HG03378 (cell line): Measurements from ENCODE around the gene RBBP5.
"Not testable (repeated sequence)": the region's sequence is repeated elsewhere in the genome, so short reads cannot be mapped to it uniquely, and the experiment has no call there.

Source experiments
- ATAC-seq: cut with Tn5 transposase; IDR thresholded peaks from one replicate; pipeline ENCODE4 v1.9.1; 2021; ENCODE audit warnings: mild to moderate bottlenecking, moderate library complexity; ENCODE audit not compliant: unreplicated experiment

Gene RBBP5

GRCh38 chr1:205121660-205122488 lies at the start of gene RBBP5:
Gene RBBP5, minus strand, starts transcription at chr1:205121978. Its CDS starts 105 bp downstream, at chr1:205121873.
- peak; percentile 89 for ATAC-seq

GRCh38 chr1:205171369-205171768 lies 49.6 kb upstream of the RBBP5 start:
- no peak for ATAC-seq

DNA sequence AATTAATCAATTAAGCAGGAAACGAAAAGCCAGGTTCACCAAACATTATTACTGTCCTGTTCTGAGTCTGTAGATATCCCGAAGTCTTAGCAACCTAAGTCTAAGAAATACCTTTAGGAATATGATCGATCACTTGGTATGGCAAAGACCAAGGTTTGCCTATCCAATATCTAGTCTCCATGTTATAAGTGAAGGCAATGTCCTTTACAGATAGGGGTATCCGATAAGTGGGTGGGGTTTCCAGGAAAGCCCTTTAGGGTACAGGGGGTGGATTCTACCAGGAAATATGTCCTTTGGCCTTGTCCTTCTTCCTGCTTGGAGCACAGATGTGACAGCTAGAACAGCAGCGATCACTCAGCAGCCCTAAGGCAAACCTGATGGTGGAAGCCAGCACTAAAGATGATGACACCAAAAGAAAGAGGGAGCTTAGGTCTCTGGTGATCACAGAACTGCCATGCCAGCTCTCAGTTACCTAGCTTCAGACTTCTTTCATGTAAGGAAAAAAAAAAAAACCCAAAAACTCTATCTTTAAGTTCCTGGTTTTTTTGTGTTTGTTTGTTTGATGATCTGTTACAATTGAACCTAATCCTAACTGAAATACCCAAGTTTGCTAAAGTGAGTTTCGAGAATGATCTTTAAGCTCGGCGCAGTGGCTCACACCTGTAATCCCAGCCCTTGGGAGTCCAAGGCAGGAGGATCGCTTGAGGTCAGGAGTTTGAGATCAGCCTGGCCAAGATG lies 48.9 kb upstream of the RBBP5 start:
- no peak for ATAC-seq

DNA sequence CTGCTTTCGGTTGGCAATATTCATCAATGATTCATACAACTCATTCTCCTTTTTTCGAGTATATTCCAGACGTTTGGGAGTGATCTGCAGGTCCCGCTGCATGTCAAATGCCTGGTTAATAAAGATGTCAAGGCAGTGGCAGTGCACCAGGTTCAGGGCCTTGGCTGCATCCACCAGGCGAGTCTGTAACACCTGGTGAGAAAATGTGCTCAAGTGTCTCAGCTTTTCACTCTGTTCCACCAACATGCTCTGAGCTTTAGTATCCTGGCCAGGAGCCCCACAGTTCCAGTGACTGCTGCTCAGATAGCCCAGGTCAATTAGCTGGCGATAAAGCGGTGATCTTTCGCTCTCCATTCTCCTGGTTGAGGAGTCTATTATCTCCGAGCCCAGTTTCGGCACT lies 47.5 kb upstream of the RBBP5 start:
- ATAC-seq, result no peak

GRCh38 chr1:205168291-205168690 lies 46.5 kb upstream of the RBBP5 start:
- no peak for ATAC-seq

- ATAC-seq, result no peak
These were observed 40.5 kb upstream of the RBBP5 start for GRCh38 chr1:205162301-205162700.

- no peak for ATAC-seq
These were observed 39.3 kb upstream of the RBBP5 start for GRCh38 chr1:205161076-205161475.

DNA sequence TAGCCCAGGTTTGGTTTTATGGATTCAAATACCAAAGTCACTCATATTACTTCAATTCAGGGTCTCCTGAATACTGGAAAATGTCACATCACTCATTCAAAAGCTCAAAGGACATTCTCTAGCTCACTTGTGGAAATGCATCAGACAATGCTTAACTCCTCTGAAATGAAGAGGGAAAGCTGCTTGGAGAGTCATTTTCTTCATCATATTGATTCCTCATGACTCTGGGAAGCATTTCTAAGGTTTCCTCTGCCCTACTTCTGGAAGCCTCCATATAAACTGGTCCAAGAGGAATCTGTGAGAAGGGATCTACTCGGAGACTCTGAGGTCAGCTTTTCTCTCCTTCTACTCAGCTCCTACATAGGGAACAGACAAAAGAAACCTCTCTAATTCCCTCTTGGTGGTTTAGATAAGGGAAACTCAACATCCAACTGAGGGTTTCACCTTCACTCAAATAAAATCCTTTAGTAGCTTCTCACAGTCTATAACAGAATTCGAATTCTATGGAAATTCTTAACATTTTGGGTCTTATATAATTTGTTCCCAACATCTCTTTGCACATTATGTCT lies 36.4 kb upstream of the RBBP5 start:
- ATAC-seq, result no peak

- not testable (repeated sequence) for ATAC-seq
These were observed 34.0 kb upstream of the RBBP5 start for GRCh38 chr1:205155665-205156377.

DNA sequence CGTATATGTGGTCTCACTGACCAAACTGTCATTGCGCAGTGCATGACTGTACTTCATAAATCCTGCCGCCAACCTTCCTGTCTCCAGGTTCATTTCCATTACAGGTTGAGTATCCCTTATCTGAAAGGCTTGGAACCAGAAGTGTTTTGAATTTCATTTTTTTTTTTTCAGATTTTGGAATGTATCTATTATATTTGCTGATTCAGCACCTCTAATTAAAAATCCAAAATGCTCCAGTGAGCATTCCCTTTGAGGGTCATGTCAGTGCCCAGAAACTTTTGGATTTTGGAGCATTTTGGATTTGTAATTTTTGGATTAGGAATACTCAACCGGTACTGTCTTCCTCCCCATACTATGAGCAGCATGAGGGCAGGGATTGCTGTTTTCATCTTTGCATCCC lies 30.7 kb upstream of the RBBP5 start:
- no peak for ATAC-seq

- no peak for ATAC-seq
These were observed 29.1 kb upstream of the RBBP5 start for GRCh38 chr1:205150651-205151428.

- ATAC-seq, result no peak
These were observed 25.5 kb upstream of the RBBP5 start for GRCh38 chr1:205147191-205147835.

GRCh38 chr1:205144751-205145150 lies 23.0 kb upstream of the RBBP5 start:
- no peak for ATAC-seq

- ATAC-seq, result no peak
These were observed 22.4 kb upstream of the RBBP5 start for GRCh38 chr1:205144046-205144720.

DNA sequence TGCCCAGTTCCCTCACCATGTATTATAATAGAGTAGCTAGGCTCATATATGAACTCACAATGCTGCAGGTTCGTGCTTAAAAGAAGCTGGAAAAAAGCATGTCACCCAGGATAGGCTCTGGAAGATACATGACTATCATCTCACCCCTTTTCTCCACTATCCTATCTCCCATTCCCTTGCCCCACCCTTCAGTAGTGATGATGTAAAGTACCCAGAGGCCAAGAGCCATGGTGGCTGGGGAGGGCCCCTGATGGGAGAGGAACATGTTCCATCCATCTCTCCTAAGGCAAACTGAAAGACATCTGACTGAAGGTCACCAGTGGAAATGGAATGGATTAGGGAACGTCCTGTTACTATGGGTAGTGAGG lies 20.3 kb upstream of the RBBP5 start:
- ATAC-seq, result no peak

DNA sequence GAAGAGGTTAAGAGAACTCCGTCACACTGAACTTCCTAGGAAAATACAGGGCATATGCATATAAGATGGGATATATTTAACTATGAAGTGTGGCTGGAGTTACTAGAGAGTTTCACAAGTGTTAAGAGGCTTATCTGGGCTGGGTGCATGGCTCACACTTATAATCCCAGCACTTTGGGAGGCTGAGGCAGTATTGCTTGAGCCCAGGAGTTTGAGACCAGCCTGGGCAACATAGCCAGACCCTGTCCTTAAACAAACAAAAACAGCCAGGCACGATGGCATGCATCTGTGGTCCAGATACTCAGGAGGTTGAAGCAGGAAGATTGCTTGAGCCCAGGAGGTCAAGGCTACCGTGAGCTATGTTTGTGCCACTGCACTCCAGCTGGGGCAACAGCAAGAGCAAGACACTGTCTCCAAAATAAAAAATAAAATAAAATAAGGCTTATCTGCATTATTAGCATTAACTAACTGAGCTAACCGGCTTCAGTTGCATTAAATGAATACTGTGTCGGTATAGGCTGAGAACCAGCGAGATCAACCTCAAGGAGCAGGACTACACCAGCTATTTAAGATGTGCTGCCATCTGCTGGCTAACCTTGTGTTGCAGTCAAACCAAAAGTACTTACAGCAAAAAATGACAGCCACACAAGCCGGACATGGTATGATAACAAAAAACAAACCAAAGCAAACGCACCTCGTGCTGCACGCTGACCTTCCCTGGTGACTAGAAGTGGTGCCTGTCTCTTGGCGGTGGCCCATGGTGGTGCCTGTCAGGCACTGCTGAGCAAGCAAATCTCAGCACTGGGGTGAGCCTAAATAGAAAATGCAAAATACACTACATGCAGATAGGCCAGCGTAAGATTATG lies 19.7 kb upstream of the RBBP5 start:
- no peak for ATAC-seq

- ATAC-seq, result no peak
These were observed 18.3 kb upstream of the RBBP5 start for GRCh38 chr1:205140113-205140512.

DNA sequence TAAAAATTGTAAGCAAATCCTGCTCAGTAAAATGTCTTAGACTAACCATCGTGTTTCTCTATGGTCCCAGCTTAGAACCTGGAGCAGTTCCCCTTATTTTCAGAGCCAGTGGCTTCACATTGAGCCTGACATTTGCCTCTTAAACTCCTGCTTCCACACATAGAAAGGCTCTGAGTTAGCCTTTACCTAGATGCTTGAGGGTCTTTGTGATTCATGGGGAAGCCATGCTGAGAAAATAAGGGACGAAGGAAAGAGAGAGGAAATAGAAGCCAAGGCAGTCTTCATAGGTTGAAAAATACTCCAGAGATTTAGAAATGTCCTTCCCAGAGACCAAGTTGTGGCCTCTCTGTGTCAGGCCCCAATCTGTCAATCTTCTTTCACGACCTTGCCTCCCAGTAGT lies 16.1 kb upstream of the RBBP5 start:
- no peak for ATAC-seq

DNA sequence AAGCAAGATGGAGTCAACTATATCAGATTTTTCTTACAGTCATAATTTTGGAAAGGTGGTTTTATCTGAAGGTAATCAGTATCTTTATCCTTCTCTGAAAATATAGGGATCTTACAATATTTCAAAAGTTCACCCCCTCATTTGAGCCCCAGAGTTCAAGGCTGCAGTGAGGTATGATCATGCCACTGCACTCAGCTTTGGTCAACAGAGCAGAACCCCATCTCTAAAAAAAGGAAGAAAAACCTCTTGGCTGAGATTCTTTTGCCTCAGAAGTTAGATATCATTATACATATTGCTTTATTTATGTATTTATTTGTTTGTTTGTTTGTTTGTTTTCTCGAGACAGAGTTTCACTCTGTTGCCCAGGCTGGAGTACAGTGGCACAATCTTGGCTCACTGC lies 11.5 kb upstream of the RBBP5 start:
- no peak for ATAC-seq
